ENCODE results near the gene PTPRN2. TPM values are rescaled to one million over a fixed set of nuclear protein-coding genes. Genes with fewer than 3 reads are reported as not detected.

Gene PTPRN2
- total RNA-seq, 2 experiments from 2014 or later: 0.70 TPM; not detected in 1

- BruUV-seq (replicated peaks): no TSS peak
- CTCF ChIA-PET (ENCODE audit: unreplicated experiment): no interaction called here
Observed at GRCh38 chr7:158101821-158102450, 485.7 kb downstream of the PTPRN2 start.

GRCh38 chr7:158098125-158099030 lies 489.2 kb downstream of the PTPRN2 start:
- H4K20me1 ChIP-seq (ENCODE audit: insufficient read depth, low read length): no peaks in the 10 kb centered on the region
- CTCF ChIA-PET (ENCODE audit: unreplicated experiment): no interaction called here
- BruUV-seq (replicated peaks): no TSS peak
- H3K27ac ChIP-seq (ENCODE audit: low read depth, low read length, poor library complexity, severe bottlenecking): no peak overlapping the region
- no peaks in the 10 kb centered on the region for H3K36me3 ChIP-seq (ENCODE audit: insufficient read depth, low read length)
- no peak overlapping the region for H3K4me3 ChIP-seq (ENCODE audit: low read depth, low read length, poor library complexity, severe bottlenecking)
- H3K9me3 ChIP-seq (ENCODE audit: low read length): no peaks in the 10 kb centered on the region
- no peak for DNase-seq (ENCODE audit: low spot score)
- H3K9me2 ChIP-seq (ENCODE audit: insufficient read depth, low read length): no peaks in the 10 kb centered on the region
- H3K79me2 ChIP-seq (ENCODE audit: insufficient read depth, low read depth, low read length): no peaks in the 10 kb centered on the region
- TF ChIP-seq CTCF (conservative IDR thresholded peaks at IDR 0.05; ENCODE audit: low read length): no peak
- no peak for TF ChIP-seq EZH2phosphoT487 (IDR thresholded peaks at IDR 0.05; ENCODE audit: borderline replicate concordance, low read depth, low read length)
- no peak overlapping the region for H3K4me2 ChIP-seq (ENCODE audit: low read length)
- H2AFZ ChIP-seq (ENCODE audit: low read length): no peak overlapping the region
- no peaks in the 10 kb centered on the region for H3K4me1 ChIP-seq (ENCODE audit: insufficient read depth, low read length, poor library complexity, severe bottlenecking)
- intact Hi-C loops (cut with micrococcal nuclease; ENCODE audit: unreplicated experiment): no loop called here
- POLR2A ChIA-PET: no interaction called here

More at GRCh38 chr7:158101821-158102450, 485.7 kb downstream of the PTPRN2 start:
- Histone ChIP-seq H3K79me2 (ENCODE audit: insufficient read depth, low read depth, low read length) (no peaks in the 10 kb centered on the region), H3K4me3 (ENCODE audit: low read depth, low read length, poor library complexity, severe bottlenecking) (no peak overlapping the region), H2AFZ (ENCODE audit: low read length) (no peak overlapping the region), H3K36me3 (ENCODE audit: insufficient read depth, low read length) (no peaks in the 10 kb centered on the region), H4K20me1 (ENCODE audit: insufficient read depth, low read length) (no peaks in the 10 kb centered on the region), H3K27ac (ENCODE audit: low read depth, low read length, poor library complexity, severe bottlenecking) (no peak overlapping the region), H3K4me2 (ENCODE audit: low read length) (no peak overlapping the region), H3K4me1 (ENCODE audit: insufficient read depth, low read length, poor library complexity, severe bottlenecking) (no peaks in the 10 kb centered on the region), H3K9me3 (ENCODE audit: low read length) (no peaks in the 10 kb centered on the region), H3K9me2 (ENCODE audit: insufficient read depth, low read length) (no peaks in the 10 kb centered on the region)
- DNase-seq (ENCODE audit: low spot score): no peak
- no peak for TF ChIP-seq EZH2phosphoT487 (IDR thresholded peaks at IDR 0.05; ENCODE audit: borderline replicate concordance, low read depth, low read length)
- no peak for TF ChIP-seq CTCF (conservative IDR thresholded peaks at IDR 0.05; ENCODE audit: low read length)
- intact Hi-C loops (cut with micrococcal nuclease; ENCODE audit: unreplicated experiment): no loop called here
- POLR2A ChIA-PET: no interaction called here

Measured in OCI-LY7 (cell line).